GM21515 (cell line): ENCODE results near the gene ZBTB16.

Source experiments
- ATAC-seq: cut with Tn5 transposase; IDR thresholded peaks from one replicate; pipeline ENCODE4 v1.9.1; 2021; ENCODE audit not compliant: unreplicated experiment

Gene ZBTB16, protein sequence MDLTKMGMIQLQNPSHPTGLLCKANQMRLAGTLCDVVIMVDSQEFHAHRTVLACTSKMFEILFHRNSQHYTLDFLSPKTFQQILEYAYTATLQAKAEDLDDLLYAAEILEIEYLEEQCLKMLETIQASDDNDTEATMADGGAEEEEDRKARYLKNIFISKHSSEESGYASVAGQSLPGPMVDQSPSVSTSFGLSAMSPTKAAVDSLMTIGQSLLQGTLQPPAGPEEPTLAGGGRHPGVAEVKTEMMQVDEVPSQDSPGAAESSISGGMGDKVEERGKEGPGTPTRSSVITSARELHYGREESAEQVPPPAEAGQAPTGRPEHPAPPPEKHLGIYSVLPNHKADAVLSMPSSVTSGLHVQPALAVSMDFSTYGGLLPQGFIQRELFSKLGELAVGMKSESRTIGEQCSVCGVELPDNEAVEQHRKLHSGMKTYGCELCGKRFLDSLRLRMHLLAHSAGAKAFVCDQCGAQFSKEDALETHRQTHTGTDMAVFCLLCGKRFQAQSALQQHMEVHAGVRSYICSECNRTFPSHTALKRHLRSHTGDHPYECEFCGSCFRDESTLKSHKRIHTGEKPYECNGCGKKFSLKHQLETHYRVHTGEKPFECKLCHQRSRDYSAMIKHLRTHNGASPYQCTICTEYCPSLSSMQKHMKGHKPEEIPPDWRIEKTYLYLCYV

DNA sequence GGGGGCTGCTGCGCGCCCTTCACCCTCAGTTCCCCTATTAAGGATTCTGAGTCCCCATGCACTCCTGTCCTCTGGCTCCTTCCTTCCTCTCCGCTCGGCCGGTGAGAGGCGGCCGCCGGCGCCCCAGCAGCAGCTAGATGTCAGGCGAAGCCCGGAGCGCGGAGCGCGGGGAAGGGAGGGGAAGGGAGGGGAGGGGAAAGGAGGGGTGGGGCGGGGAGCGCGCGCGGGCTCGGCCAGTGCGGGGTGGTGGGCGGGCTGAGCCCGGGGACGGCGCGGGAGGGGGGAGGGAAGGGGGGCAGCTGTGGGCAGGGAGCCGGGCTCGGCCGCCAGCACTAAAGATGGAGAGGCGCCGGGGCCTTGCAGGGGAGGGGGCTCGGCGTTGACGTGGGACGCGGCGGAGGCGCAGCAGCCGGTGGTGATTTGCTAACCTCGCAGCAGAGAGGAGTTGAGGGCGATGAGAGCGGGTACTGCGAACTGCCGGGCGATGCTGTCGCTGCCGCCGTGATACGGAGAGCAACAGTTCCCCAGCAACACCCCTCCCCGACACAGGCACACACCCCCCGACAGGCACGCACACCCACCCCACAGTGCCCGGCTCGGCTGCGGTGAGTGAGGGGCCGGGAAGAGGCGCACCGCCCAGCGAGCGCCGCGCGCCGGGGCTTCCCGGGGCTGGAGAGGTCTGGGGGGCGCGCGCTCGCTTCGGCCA, at the start of gene ZBTB16:
ZBTB16 (plus strand) TSS at position 434 of the 706 bp plus-strand sequence. CDS start 3,590 bp downstream, outside the sequence.
- no peak for ATAC-seq

DNA sequence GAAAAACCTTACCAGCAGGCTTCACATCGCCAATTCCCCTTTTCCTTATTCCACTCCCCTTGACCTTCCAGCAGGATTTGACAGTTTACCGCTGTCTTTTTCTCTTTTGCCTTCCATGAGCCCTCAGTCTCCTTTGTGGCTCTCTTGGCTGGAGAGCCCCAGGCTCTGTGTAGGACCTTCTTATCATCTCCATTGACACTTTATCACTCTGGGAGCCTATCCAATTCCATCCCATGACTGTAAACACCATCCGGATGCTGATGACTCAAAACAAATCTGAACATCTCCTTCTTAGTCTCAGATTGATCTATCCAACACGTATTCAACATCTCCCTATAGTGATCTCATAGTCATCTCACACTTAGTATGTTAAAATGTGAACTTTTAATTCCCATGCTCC, 48.6 kb upstream of the ZBTB16 start:
- ATAC-seq: no peak

DNA sequence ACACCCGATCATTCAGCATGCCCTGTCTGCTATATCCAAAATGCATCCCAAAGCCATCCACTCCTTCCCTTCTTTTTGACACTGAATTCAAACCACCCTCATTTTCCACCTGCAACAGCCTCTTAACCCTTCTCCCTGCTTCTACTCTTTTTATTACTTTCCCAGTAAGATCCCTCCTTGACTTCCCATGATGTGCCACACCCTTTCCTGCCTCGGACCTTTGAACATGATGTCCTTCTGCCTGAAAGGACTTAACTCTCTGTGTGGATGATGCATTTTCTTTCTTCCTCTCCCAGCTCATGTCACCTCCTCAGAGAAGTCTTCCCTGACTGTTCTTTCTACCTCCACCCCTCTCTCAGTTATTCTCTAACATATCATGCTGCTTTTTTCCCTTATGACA, 48.1 kb upstream of the ZBTB16 start:
- no peak for ATAC-seq

DNA sequence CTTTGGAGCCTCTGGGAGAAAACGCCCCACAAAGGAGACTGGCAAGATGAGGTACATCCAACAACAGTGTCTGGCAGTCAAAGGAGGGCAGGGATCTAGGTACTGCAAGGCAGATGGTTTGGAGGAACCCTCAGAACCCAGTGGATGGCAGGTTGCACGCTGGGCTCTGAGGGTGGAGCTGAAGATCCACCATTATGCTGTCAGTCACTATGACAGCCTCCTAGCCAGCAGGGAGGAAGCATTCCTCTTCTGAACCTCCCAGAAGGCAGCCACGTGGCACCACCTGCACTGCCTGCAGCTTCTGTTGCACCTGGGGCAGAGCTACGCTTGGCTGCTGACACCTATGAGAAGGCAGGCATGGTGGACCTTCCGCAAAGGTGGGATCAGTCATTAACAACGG, 44.4 kb upstream of the ZBTB16 start:
- ATAC-seq: no peak

DNA sequence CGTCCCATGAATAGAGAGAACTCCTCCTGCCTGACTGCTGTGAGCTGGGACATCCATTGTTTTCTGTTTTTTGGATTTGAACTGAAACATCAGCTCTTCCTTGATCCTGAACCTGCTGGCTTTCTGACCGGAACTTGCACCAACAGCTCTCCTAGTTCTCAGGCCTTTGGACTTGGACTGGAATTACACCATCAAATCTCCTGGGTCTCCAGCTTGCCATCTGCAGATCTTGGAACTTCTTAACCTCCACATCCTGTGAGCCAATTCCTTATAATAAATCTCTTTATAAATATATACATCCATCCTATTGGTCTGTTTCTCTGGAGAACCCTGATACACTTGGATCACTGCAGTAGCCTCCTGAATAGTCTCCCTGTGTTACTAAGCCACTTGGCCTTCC, 42.5 kb upstream of the ZBTB16 start:
- no peak for ATAC-seq

DNA sequence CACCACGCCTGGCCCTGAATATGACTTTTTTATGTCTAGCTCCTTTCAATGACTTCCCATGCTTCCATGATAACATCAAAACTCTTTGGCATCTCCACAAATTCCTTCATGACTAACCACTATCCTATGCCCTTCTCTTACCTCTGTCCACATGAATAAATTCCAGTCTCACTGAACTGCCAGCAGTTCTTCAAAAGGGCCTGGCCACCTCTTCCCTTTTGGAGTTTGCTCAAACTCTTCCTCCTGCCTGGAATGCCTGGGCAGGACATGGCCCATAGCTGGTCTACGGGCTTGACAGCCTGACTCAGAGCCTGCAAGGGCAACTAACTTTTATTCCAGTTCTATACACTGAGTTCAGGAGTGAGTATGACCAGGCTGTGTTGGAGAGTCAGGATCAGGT, 41.8 kb upstream of the ZBTB16 start:
- no peak for ATAC-seq

DNA sequence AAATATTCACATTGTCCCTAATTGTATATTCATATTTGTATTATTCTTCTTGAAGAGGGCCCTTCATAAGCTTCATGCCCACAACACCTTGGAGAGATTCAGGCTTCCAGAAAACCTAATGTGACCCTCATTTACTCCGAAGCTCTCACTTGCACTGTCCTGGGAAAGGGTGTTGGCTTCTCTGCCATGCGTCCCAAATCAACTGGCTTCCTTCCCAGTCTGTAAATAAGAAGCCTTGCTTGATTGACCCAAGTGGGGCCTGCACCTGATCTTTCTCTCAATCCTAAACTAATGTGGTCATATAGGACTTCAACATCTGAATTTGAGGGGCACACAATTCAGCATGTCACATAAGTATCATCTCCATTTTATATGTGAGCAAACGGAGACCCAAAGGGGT, 40.5 kb upstream of the ZBTB16 start:
- ATAC-seq: no peak

DNA sequence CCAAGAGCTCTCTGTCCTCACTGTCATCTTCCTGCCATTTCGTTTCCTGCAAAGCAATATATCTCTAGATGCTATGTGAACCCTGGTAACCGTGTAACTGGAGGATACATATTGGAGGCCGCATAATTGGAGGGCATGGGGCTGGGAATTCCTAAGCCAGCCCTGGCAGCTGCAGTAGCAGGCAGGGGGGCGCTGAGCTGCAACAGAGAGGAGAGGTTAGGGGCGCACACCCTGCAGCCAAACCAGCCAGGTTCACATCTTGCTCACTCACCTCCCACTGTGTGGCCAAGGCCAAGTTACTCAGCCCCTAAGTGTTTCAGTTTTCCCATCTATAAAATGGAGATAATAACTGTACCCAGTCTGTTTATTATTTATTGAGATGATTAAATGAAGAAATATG, 39.9 kb upstream of the ZBTB16 start:
- no peak for ATAC-seq

DNA sequence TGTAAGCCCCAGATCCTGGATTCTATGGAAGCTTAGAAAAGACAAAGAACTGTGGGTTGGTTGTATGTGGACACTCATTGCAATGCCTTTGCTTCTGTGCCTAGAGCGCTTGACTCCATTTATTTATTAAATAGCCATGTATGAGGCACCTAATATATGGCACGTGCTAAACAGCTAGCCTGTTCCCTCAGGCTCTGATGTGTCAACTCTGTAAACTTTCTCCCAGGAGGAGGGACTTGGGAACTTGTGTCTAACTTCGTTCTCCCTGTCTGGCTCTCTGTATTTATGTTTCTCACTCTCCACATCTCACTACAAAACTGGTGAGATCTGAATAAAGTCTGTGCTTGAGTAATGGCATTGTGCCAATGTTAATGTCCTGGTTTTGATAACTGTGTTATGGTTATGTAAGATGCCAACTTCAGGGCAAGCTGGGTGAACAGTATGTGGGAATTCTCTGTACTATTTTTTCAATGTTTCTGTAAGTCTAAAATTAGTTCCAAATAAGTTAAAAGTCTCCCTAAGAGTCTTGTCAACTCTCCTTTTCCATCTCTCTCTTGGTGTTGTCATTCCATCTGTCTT, 34.1 kb upstream of the ZBTB16 start:
- no peak for ATAC-seq

DNA sequence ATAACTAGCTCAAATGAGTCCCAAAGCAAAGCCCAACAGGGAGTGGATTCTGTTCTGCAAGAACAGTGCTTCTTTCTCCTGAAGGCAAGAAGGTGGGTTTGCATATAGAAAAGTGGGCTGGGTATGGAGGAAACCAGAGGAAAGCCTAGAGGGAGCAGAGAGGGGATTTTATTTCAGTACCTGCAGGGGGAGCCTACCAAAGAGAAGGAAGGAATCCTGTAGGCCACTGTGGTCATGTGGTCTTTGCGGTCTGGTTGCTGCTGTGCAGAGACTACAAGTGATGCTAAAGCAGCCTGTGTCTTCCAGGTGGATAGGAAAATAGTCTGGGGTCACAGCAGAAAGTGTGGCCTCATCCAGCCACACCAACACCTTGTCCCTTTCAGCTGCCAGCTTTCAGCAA, 33.2 kb upstream of the ZBTB16 start:
- no peak for ATAC-seq

DNA sequence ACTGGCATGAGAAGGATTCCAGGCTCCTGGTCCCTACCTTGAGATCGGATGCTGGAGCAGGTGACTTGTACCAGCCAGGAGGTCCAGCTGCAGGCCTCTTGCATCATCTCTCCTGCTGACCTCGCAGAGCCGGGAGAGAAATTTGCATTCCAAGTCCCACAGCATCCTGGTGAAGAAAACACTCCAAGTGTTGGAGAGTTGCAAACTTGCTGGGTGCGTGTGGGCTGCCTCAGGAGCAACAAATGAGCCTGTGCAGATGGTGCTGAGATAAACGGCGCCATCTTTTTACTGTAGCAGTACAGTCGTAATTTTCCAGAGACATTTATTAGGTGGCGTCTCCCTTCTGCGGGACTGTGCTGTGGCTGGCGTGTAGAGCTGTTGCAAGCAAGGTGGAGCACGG, 32.1 kb upstream of the ZBTB16 start:
- no peak for ATAC-seq

DNA sequence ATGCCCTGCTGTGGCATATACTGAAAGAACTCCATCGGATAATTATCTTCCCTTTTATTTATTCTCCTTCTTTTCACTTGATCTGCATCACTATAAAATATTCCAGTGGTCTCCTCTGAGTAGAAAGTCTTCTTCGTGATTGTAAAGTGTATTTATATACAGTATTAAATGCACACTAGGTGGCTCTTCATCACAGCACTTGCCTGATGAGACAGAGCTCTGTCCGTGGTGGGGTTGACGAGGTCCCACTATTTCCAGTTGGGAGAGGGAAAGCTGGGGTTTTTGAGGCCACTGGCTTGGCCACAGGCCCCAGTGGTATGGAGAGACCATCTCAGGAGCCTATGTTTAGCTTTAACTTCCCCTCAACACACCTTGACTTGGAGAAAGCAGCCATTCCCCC, 31.6 kb upstream of the ZBTB16 start:
- ATAC-seq: no peak

DNA sequence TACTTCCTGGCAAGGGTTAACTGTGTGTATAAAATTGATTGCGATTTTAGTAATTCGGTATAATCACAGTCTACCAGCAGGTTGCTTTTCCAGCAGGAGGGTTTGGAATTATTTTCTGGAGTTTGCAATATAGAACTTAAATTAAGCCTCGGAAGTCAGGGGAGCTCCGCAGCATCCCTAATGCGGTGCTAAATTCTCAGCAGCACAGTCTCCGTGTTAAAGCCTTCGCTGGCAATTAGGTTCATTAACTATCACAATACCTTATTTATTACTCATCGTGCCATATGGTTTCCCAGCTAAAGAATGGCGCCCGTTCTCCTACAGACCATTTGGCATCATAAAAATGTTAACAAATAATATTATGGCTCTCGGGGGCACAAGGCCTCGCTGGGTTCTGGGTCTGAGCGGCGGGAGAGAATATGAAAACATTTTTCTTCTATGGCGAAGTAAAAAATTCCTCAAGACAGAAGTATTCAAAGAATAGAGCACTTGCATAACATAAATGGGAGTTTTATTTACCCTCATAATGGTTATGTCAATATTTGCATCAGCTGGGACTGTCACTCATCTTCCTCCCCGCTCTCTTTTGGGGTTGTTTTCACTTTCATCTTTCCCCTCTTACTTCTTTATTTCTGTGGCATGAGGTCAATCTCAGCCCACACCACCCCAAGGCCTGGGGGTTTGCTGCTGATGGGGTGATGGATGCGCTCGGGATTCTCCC, 28.1 kb upstream of the ZBTB16 start:
- no peak for ATAC-seq

DNA sequence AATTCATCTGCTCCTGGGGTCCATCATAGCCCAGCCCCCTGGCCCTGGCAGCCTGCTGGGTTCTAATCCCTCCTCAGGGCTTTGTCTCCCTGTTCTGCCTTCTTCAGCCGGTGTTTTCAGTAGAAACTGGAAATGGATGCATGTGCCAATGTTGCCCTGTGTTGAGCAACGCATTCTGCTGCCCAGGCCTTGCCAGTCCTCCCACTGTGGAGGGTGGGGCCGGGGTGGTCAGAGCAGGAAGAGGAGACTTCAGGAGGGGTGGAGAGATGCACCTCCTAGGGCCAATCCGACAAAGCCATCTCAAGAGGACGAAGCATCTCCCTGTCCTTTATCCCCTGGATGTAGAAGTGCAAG, 27.6 kb upstream of the ZBTB16 start:
- no peak for ATAC-seq

DNA sequence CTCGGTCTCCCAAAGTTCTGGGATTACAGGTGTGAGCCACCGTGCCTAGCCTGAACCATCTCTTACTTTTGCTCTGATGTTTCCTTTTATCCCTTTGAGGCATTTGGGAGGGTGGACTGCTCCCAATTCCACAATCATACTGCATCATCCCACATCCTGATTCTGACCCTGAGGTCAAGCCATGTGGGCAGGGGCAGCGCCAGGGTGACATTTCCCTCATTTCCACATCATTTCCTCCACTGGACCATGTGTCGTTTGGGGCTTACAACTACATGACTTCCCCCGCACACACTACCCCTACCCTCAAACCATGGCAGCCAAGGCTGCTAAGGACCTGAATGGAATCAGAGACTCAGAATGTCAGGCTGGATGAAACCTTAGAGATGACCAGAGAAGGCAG, 26.4 kb upstream of the ZBTB16 start:
- ATAC-seq: no peak

DNA sequence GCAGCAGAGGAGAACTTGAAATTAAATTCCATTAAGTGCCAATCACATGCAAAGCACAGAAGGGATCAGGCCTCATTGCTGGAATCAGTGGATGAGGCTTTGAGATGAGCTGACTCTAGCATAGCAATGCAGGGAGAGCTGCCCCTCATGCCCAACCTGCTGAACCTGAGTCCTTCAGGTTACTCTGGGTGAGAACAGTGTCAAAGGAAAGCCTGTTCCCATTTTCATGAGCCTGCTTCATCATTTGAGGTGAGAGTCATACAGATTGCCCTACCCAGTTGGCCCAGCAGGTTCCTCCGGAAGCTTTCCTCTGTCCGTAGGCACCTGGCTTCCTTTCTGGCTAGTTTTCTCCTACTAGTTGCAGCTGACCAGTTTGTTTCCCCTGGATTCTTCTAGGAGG, 25.9 kb upstream of the ZBTB16 start:
- ATAC-seq: no peak

DNA sequence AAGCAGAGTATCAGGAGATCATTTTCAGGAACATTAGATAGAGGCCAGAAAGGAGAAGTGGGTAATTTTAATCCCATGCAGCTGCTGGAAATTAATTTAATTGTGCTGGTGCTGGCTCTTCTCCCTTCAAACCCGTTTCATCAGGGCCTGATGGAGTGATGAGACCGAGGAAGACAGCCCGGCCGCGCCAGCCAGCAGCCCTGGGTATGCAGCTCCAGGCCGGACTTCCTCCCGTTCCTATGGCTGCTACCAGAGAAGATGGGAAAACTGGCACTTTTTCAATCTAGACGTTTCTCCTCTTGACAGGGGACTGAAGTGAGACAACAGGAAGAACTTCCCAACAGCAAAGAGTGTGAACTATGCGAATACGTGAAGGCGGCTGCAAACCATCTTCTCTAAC, 24.6 kb upstream of the ZBTB16 start:
- no peak for ATAC-seq

DNA sequence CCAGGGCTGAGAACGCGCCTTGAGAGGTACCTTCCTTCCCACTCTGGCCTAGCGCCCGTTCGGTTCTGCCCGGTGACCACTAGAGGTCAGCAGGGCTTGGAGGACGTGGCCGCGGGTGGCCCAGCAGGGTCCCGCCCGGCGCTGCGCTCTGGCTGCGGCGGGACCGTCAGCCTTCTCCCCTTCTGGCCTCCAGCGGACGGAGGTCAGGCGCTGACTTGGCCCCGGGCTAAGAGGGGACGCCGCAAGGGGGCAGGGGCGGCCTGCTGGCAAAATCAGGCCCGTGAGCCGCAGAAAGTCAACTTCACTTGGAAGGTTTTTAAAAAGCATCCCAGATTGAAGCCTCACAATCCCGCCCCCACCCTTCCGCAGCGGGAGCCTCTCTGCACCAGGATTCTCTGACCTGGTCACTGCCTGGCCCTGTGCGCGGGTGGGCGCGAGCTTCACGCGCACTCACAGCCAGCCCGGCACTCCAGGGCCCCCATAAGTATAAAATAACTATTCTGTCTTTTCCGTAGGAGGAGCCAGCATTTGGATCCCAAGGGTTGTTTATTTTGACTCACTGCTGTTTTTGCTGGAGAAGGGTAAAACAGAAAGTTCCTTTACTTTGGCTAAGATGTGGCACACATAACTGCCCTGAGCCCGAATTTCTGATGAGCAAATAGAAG, 23.2 kb upstream of the ZBTB16 start:
- ATAC-seq: no peak

DNA sequence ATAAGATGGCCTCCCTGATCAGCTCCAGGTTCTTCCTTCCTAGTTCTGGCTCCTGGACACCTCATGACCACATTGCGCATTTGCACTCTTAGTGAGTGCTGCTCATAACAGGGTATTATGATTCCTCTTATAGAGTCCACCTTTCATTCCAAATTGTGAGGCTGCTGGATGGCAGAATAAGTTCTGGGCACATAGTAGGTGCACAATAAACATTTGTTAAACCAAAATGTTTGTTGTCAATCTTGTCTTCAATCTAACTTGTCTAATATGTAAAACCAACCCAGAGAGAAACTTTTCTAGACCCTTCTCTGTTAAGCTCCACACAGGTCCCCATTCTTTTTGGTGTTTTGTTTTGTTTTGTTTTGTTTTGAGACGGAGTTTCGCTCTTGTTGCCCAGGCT, 22.6 kb upstream of the ZBTB16 start:
- no peak for ATAC-seq

DNA sequence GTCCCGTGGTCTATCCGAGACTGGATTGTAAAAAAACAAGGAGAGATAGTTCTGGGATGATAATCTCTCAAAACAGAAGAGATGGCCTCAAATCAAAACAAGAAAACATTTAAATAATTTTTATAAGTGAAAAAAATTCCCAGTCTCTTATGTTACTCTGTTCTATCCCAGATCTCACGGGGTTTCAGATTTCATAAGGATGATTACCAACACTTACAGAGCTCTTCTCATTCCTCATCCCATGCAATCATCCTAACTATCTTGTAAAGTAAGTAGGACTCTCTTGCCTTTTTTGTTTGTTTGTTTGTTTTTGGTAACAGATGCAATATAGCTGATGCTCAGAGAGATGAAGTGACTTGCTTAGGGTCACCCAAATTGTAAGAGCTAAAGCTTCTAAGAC, 20.0 kb upstream of the ZBTB16 start:
- ATAC-seq: no peak
